Mucosa of gallbladder (tissue), 1 donor: ENCODE results near the gene OR13A1. TPM values are rescaled to one million over a fixed set of nuclear protein-coding genes. Genes with fewer than 3 reads are reported as not detected.
"Not testable (repeated sequence)": the region's sequence is repeated elsewhere in the genome, so short reads cannot be mapped to it uniquely, and the experiment has no call there.

Source experiments
- DNase-seq: peaks from one replicate; pipeline ENCODE4 v3.0.0-alpha.2; 2020; ENCODE audit warnings: low spot score
- total RNA-seq: library from RNA; stranded (reverse); gene quantifications from one replicate; pipeline ENCODE4 v1.2.1, GENCODE V29; 2021
- donor health status: DM: no; HTN: no; CAD: no.

OR13A1 gene
- total RNA-seq, 1 donor from 2014 or later = not detected

DNA sequence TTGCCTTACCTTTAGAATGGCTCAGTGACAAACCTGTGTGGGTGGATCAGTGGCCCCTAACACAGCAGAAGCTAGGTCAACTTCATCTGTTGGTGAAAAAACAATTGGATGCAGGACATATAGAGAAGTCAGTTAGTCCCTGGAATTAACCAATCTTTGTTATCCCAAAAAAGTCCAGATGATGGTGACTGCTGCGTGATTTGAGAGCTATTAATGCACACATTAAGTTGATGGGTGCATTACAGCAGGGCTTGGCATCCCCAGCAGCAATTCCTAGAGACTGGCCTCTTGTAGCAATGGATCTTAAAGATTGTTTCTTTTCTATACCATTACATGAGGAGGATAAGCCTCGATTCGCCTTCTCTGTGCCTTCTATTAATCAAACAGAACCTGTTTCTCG lies 33.3 kb downstream of the OR13A1 start:
- no peak for DNase-seq

DNA sequence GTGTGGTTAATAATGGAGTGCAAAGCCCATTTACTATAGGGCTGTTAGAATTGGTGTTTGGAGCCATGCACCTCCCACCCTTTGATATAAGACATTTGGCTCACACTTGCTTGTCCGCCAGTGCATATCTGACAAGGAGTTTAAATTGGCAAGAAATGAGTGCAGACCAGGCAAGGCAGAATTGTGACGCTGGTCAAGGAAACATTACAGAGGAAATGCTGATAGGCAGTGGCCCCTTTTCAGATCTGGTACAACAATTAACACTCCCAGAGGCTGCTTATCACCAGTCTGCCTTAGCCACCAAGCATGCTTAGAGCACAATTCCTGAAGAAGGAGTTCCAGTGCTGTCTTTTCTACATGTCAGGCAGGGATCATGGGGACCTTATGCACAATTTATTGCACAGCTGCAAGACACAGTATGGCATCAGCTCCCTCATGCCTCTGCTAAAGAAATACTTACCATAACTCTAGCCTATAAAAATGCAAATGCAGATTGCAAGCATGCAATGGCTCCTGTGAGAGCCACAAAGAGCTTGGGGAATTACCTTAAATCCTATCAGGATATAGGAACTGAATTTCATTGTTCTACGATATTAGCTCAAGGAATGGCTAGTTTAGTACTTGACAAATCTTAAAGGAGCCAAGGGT lies 35.2 kb downstream of the OR13A1 start:
- no peak for DNase-seq

GRCh38 chr10:45279682-45280081 lies 35.7 kb downstream of the OR13A1 start:
- DNase-seq = no peak

DNA sequence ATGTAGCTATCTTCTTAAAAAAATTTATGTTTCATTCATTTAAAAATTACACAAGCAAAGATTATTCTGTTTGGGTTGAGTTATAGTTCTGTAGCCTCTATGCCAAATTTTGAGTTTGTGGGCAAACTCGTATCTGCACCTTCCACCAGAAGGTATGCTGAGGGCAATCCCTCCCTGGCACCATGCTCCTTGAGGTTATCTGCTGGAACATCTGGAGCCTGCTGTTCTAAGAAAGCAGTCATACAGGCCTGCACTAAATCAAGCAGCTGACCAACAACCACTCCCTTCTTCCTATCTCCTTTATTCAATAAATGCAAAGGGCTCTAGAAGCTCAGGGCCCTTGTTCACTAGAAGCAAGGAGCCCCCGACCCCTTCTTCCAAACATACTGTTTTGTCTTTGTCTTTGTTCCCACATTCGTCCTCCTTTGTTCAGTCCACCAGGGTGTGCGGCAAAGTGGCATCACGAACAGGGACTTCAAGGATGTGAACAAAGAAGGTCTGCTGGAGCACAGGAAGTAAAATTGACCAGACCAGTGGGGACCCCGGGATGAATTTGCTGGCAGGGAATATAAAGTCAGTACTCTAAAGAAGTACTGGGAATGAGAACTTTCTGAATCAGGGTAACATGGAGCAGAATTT lies 36.4 kb downstream of the OR13A1 start:
- DNase-seq = no peak

DNA sequence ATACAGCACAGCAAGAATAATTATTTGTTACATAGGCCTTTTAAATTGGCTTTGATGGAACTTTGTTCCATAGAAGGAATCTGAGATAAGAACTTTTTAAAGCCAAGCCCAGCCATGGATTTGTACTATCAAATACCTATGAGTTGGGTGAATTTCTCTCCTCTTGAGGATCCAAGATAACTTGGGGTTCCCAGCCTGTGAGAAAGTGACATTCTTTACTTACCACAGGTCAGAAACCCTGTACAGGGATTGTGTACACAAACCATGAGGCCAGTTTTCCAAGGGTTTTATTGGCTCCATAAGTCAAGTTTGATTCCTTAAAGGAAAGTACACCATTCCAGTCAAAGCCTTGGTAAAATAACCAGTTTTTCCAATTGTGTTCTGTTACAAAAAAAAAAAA lies 39.3 kb downstream of the OR13A1 start:
- DNase-seq = not testable (repeated sequence)

DNA sequence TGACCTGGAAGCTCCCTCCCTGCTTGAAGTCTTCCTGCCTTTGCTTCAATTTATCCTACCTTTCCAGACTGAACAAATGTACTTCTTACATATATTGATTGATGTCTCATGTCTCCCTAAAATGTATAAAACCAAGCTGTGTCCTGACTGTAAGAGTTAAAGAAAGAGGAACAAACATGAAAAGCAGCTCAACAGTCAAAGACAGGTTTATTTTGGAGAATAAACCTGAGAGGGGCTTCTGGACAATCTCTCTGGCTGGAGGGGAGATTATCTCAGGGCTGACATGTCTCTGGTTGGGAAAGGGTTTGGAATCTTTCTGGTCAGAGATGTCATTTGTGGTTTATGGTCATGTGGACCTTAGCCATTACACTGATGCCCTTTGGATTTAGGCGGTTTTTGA lies 41.0 kb downstream of the OR13A1 start:
- DNase-seq = no peak

DNA sequence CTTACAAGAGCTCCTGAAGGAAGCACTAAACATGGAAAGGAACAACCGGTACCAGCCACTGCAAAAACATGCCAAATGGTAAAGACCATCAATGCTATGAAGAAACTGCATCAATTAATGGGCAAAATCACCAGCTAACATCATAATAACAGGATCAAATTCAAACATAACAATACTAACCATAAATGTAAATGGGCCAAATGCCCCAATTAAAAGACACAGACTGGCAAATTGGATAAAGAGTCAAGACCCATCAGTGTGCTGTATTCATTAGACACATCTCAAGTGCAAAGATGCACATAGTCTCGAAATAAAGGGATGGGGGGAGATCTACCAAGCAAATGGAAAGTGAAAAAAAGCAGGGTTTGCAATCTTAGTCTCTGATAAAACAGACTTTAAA lies 47.6 kb downstream of the OR13A1 start:
- not testable (repeated sequence) for DNase-seq

GRCh38 chr10:45265996-45266395 lies 49.4 kb downstream of the OR13A1 start:
- DNase-seq = no peak

DNA sequence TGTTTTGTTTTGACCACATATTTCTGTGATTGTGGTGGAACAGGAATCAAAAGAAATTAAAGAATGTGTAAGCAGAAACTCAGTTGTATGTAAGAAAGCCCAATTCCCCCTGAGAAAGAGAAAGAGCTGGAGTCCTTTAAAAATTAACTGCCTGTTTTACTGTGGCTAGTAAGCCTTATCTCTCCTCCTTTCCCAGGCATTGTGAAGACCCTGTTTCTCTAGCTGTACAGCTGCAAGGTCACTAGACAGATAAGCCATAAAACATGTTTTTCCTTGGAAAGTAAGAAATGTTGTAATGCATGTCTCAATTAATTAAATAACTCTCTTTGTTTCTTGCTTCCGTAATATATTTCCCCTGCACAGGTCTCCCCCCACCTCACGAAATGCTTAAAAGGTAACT lies 53.5 kb downstream of the OR13A1 start:
- no peak for DNase-seq

- DNase-seq = no peak
Observed at GRCh38 chr10:45261243-45261775, 54.1 kb downstream of the OR13A1 start.

GRCh38 chr10:45260635-45261034 lies 54.8 kb downstream of the OR13A1 start:
- DNase-seq = not testable (repeated sequence)

DNA sequence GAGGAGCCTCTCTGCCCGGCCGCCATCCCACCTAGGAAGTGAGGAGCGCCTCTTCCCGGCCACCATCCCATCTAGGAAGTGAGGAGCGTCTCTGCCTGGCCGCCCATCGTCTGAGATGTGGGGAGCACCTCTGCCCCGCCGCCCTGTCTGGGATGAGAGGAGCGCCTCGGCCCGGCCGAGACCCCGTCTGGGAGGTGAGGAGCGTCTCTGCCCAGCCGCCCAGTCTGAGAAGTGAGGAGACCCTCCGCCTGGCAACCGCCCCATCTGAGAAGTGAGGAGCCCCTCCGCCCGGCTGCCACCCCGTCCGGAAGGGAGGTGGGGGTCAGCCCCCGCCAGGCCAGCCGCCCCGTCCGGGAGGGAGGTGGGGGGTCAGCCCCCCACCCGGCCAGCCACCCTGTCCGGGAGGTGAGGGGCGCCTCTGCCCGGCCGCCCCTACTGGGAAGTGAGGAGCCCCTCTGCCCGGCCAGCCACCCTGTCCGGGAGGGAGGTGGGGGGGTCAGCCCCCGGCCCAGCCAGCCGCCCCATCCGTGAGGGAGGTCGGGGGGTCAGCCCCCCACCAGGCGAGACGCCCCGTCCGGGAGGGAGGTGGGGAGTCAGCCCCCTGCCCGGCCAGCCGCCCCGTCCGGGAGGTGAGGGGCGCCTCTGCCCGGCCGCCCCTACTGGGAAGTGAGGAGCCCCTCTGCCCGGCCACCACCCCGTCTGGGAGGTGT lies 55.5 kb downstream of the OR13A1 start:
- not testable (repeated sequence) for DNase-seq

- no peak for DNase-seq
Observed at GRCh38 chr10:45257600-45257999, 57.8 kb downstream of the OR13A1 start.

GRCh38 chr10:45256246-45256645 lies 59.2 kb downstream of the OR13A1 start:
- no peak for DNase-seq

GRCh38 chr10:45255706-45256105 lies 59.7 kb downstream of the OR13A1 start:
- DNase-seq = no peak

DNA sequence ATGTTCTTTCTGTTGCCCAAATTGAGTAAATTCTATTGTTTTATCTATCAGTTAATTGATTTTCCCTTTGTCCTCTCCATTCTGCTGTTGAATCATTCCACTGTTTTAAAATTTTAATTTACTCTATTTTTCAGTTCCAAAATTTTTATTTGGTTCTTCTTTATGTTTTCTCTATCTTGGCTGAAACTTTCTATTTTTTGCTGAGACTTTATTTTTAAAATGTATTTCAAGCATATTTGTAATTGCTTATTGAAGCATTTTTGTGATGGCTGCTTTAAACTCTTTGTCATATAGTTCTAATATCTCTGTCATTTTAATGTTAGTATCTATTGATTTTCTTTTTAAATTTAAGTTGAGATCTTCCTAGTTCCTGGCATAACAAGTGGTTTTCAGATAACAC lies 60.5 kb downstream of the OR13A1 start:
- DNase-seq = no peak

GRCh38 chr10:45253183-45253914 lies 62.1 kb downstream of the OR13A1 start:
- no peak for DNase-seq

Other genes with a start within 250 kb of the OR13A1 start
- gene ALOX5, start 58.6 kb upstream of the OR13A1 start, total RNA-seq = 25.8 TPM